CD8-positive, alpha-beta memory T cell (primary cell): ENCODE measurements around the gene MAP3K12. TPM values are rescaled to one million over a fixed set of nuclear protein-coding genes. Genes with fewer than 3 reads are reported as not detected.

Source experiments
- CTCF ChIA-PET: fragments of 350-600 bp; sonication (Branson Sonifier 250); formaldehyde crosslinking; loops from one replicate; lab custom pipeline; 2021; ENCODE audit warnings: antibody characterized with exemption; lab: Charles Lee
- POLR2A ChIA-PET: fragments of 350-600 bp; sonication (Branson Sonifier 250); formaldehyde crosslinking; loops from one replicate; lab custom pipeline; 2021; ENCODE audit warnings: antibody characterized with exemption; lab: Charles Lee
- DNase-seq, 5 donors: peaks; one replicate each; pipeline versions ENCODE4 v3.0.0 to v3.0.0-alpha.2; 2020 to 2022; ENCODE audit warnings: mixed read lengths in 1 of 5
- H3K27ac ChIP-seq: one replicate; pipeline ENCODE4 v1.7.0; 2013; ENCODE audit warnings: low read depth, mild to moderate bottlenecking, low read length, moderate library complexity
- H3K27me3 ChIP-seq: 2 replicates; pipeline ENCODE4 v1.7.0; 2013; ENCODE audit warnings: low read length, mild to moderate bottlenecking; ENCODE audit not compliant: insufficient read depth, poor library complexity, severe bottlenecking
- H3K36me3 ChIP-seq: 2 replicates; pipeline ENCODE4 v1.7.0; 2013; ENCODE audit warnings: mild to moderate bottlenecking, low read length, moderate library complexity; ENCODE audit not compliant: insufficient read depth
- H3K4me1 ChIP-seq: 2 replicates; pipeline ENCODE4 v1.7.0; 2013; ENCODE audit warnings: mild to moderate bottlenecking, low read length, moderate library complexity; ENCODE audit not compliant: insufficient read depth
- H3K4me3 ChIP-seq: 2 replicates; pipeline ENCODE4 v1.7.0; 2013; ENCODE audit warnings: mild to moderate bottlenecking, low read length
- H3K9me3 ChIP-seq: 2 replicates; pipeline ENCODE4 v1.7.0; 2013; ENCODE audit warnings: mild to moderate bottlenecking, low read length
- H3K27ac Mint-ChIP-seq, 8 donors: one replicate each; pipeline ENCODE4 v1.8.0; 2020 to 2021; ENCODE audit warnings: mixed read lengths in 8 of 8, mild to moderate bottlenecking in 6 of 8, inconsistent platforms in 3 of 8, moderate library complexity in 3 of 8
- H3K27me3 Mint-ChIP-seq, 2 donors: one replicate each; pipeline ENCODE4 v1.8.0; 2020 to 2021; ENCODE audit warnings: mixed read lengths in 2 of 2, mild to moderate bottlenecking in 1 of 2, moderate library complexity in 1 of 2
- H3K36me3 Mint-ChIP-seq, 3 donors: one replicate each; pipeline ENCODE4 v1.8.0; 2020 to 2021; ENCODE audit warnings: mixed read lengths in 3 of 3, inconsistent platforms in 1 of 3, mild to moderate bottlenecking in 1 of 3
- H3K4me1 Mint-ChIP-seq, 3 donors: one replicate each; pipeline ENCODE4 v1.8.0; 2020 to 2021; ENCODE audit warnings: mixed read lengths in 3 of 3, inconsistent platforms in 1 of 3, mild to moderate bottlenecking in 1 of 3
- H3K4me3 Mint-ChIP-seq, 7 donors: one replicate each; pipeline ENCODE4 v1.8.0; 2020 to 2021; ENCODE audit warnings: mixed read lengths in 7 of 7, mild to moderate bottlenecking in 6 of 7, moderate library complexity in 4 of 7, inconsistent platforms in 2 of 7
- H3K9me3 Mint-ChIP-seq, 5 donors: one replicate each; pipeline ENCODE4 v1.8.0; 2020 to 2022; ENCODE audit warnings: mixed read lengths in 5 of 5, mild to moderate bottlenecking in 3 of 5, moderate library complexity in 2 of 5, inconsistent platforms in 1 of 5
- polyA plus RNA-seq: library from polyadenylated mRNA; unstranded; fragments of 300-500 nt; fragmentation: Illumina TruSeq; gene quantifications from one replicate; pipeline ENCODE4 v1.2.3, GENCODE V29; 2021
- total RNA-seq, 2 experiments: library from RNA; stranded (reverse); gene quantifications; one replicate each; pipeline ENCODE4 v1.2.3, GENCODE V29; 2021

MAP3K12 gene
- total and polyA plus RNA-seq, 3 experiments from 2014 or later, result 6.9 to 11.9 (median 11.9) TPM

- peak overlapping the region in 3 of 7 donors; percentile 21 to 78 (median 48) for H3K4me3 Mint-ChIP-seq
- Histone ChIP-seq H3K36me3 (no peaks in the 10 kb centered on the region), H3K9me3 (no peaks in the 10 kb centered on the region), H3K4me3 (no peak overlapping the region), H3K27me3 (no peaks in the 10 kb centered on the region), H3K4me1 (peaks cover 35% of the 10 kb centered on the region), H3K27ac (no peak overlapping the region)
- no peak for DNase-seq
- no peaks in the 10 kb centered on the region for H3K27me3 Mint-ChIP-seq
- H3K9me3 Mint-ChIP-seq, result no peaks in the 10 kb centered on the region
- H3K36me3 Mint-ChIP-seq, result peaks cover 0 to 10% (median 1%) of the 10 kb centered on the region in 3 donors
- CTCF ChIA-PET, result no interaction called here
- H3K4me1 Mint-ChIP-seq, result peaks cover 38 to 69% (median 55%) of the 10 kb centered on the region in 3 donors
- H3K27ac Mint-ChIP-seq, result peak overlapping the region in 4 of 8 donors; percentile 5 to 91 (median 36)
- POLR2A ChIA-PET, result no interaction called here
These were observed 3.1 kb downstream of the MAP3K12 start for GRCh38 chr12:53495903-53496751.

DNA sequence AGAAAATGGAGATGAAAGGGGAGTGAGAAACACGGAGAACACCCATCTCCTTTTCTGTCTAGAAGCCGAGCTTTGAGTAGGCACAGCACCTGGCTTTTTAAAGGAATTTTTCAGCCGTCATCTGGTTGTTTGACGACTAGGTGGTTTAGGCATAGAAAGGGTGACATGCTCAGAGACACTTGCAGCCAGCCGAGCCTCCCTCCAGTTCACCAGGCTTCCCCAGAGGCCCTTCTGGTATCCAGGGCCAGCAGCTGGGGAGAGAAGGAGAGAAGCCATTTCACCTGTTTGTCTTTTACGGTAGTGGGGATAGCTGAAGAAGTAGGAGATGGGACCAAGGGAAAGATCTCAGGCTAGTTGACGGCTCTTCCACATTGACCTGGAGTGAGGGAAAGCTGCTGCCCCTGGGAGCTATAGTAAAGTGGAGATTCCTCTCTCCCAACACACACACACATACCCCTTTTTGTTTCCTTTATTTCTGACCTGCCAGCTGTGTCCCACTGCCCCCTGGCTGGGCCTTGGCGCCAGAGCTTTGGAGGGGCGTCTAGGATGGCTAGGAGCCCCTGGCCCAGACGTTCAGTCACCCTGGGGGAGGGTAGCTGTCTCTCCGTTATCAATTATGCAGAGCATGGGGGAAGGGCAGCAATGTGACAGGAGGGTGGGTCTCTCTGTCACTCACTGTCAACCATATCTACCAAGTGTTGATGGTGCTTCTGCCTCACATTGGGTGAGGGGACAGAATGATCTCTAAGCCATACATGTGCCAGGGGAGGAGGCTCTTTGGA is 5.5 kb downstream of the MAP3K12 start:
- peaks cover 24% of the 10 kb centered on the region for H3K4me1 ChIP-seq
- POLR2A ChIA-PET, result interaction anchor here (1.0 to 1.7 kb wide), 2 partner anchors 11 to 17 kb away, joined by 3 to 6 read pairs; no protein-coding TSS in a partner anchor
- no peak for DNase-seq
- H3K9me3 ChIP-seq, result no peaks in the 10 kb centered on the region
- peak overlapping the region; percentile 90 to 98 (median 95) for H3K27ac Mint-ChIP-seq
- no peaks in the 10 kb centered on the region for H3K9me3 Mint-ChIP-seq
- H3K36me3 ChIP-seq, result no peaks in the 10 kb centered on the region
- peak overlapping the region; percentile 67 for H3K4me3 ChIP-seq
- peak overlapping the region; percentile 87 to 96 (median 92) for H3K4me3 Mint-ChIP-seq
- peaks cover 0 to 6% (median 0%) of the 10 kb centered on the region in 3 donors for H3K36me3 Mint-ChIP-seq
- CTCF ChIA-PET, result interaction anchor here (0.8 to 2.3 kb wide), 10 partner anchors 11 to 172 kb away, joined by 3 to 13 read pairs (median 3); partner anchors contain the start of genes AAAS and NPFF
- H3K4me1 Mint-ChIP-seq, result peaks cover 28 to 62% (median 47%) of the 10 kb centered on the region in 3 donors
- no peaks in the 10 kb centered on the region for H3K27me3 ChIP-seq
- no peaks in the 10 kb centered on the region for H3K27me3 Mint-ChIP-seq
- H3K27ac ChIP-seq, result peak overlapping the region; percentile 51

DNA sequence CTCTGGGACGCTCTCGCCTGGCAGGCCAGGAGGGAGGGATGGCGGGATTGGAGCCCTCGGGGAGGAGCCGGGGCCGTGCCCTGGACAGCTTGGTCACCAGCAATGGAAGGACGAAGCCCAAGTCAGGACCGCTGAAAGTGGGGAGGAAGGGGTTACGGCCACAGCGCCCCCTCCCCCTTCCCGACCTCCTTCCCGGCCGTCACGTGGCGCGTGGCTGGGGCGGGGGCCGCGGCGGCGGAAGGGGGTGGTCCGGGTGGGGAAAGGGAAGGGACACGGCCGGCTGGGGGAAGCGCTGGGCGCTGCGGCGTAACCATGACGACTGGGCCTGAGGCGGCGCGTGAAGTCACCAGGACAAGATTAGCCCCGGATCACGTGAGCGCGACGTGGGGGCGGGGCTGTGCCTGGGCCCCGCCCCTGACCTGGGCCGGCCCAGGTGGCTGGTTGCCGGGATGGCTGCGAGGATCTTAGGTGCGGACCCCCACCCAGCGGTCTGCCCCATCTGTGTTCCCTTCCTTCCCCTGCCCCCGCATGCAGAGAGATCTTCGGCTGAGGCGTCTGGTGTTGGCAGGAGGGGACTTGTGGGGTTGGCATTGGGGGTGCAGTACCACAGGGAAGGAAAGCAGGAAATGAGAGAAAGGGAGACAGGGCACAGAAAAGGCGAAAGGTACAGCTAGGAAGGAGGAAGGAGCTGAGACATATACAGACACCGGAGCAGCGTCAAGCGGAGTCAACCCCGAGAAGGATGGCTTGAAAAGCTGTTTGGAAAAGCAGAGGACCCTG is 6.2 kb downstream of the MAP3K12 start:
- peak overlapping the region; percentile 51 for H3K27ac ChIP-seq
- Mint-ChIP-seq H3K27me3 (no peaks in the 10 kb centered on the region), H3K4me3 (peak overlapping the region; percentile 87 to 96 (median 92)), H3K4me1 (peaks cover 21 to 54% (median 39%) of the 10 kb centered on the region in 3 donors), H3K9me3 (no peaks in the 10 kb centered on the region), H3K27ac (peak overlapping the region; percentile 85 to 98 (median 94)), H3K36me3 (peaks cover 0 to 7% (median 0%) of the 10 kb centered on the region in 3 donors)
- DNase-seq, result peak; percentile 79 to 93 (median 82)
- no peaks in the 10 kb centered on the region for H3K27me3 ChIP-seq
- no peaks in the 10 kb centered on the region for H3K36me3 ChIP-seq
- POLR2A ChIA-PET, result interaction anchor here (1.0 to 2.4 kb wide), 4 partner anchors 8 to 168 kb away, joined by 3 to 17 read pairs (median 4); partner anchors contain the start of gene TARBP2
- peaks cover 16% of the 10 kb centered on the region for H3K4me1 ChIP-seq
- no peaks in the 10 kb centered on the region for H3K9me3 ChIP-seq
- H3K4me3 ChIP-seq, result peak overlapping the region; percentile 67
- CTCF ChIA-PET, result interaction anchor here (0.8 to 2.4 kb wide), 9 partner anchors 8 to 172 kb away, joined by 3 to 13 read pairs (median 3); partner anchors contain the start of genes AAAS, NPFF and TARBP2

DNA sequence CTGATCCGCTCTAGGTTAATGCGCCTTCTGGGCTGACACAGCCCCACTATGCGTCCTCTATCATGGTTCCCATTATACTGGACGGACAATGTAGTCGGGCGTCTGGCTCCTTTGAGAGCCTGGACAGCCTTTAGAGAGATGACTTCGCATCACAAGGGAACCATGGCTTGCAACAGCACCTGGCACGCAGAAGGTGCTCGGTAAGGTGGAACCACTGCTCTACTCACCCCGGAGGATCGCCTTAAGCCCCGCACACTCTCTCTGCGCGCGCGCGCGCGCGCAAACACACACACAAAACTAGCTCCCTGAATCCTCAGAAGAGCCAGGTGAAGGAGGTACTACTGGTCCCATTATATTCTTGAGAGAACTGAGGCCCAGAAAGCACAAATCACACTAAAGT is 7.1 kb downstream of the MAP3K12 start:
- Mint-ChIP-seq H3K27ac (peak overlapping the region; percentile 47 to 98 (median 92)), H3K36me3 (peaks cover 0 to 12% (median 0%) of the 10 kb centered on the region in 3 donors), H3K9me3 (no peaks in the 10 kb centered on the region), H3K4me3 (peak overlapping the region; percentile 87 to 96 (median 92)), H3K27me3 (no peaks in the 10 kb centered on the region), H3K4me1 (peaks cover 21 to 52% (median 31%) of the 10 kb centered on the region in 3 donors)
- Histone ChIP-seq H3K27me3 (no peaks in the 10 kb centered on the region), H3K36me3 (no peaks in the 10 kb centered on the region), H3K9me3 (no peaks in the 10 kb centered on the region), H3K4me3 (no peak overlapping the region), H3K4me1 (peaks cover 16% of the 10 kb centered on the region), H3K27ac (peak overlapping the region; percentile 51)
- DNase-seq, result peak in 1 of 5 donors; percentile 31
- CTCF ChIA-PET, result interaction anchor here (1.1 to 2.4 kb wide), 6 partner anchors 8 to 39 kb away, joined by 3 to 13 read pairs (median 6); partner anchors contain the start of genes NPFF and TARBP2
- POLR2A ChIA-PET, result interaction anchor here (0.5 to 2.4 kb wide), 4 partner anchors 9 to 167 kb away, joined by 3 to 17 read pairs (median 6); partner anchors contain the start of gene TARBP2

GRCh38 chr12:53489242-53489864 is 9.9 kb downstream of the MAP3K12 start:
- Mint-ChIP-seq H3K27me3 (no peaks in the 10 kb centered on the region), H3K27ac (peak overlapping the region in 4 of 8 donors; percentile 29 to 85 (median 50)), H3K9me3 (no peaks in the 10 kb centered on the region), H3K4me1 (peaks cover 26 to 53% (median 30%) of the 10 kb centered on the region in 3 donors), H3K36me3 (peaks cover 0 to 32% (median 0%) of the 10 kb centered on the region in 3 donors), H3K4me3 (no peak overlapping the region)
- Histone ChIP-seq H3K4me1 (peaks cover 14% of the 10 kb centered on the region), H3K4me3 (no peak overlapping the region), H3K36me3 (peaks cover 19% of the 10 kb centered on the region), H3K9me3 (no peaks in the 10 kb centered on the region), H3K27ac (no peak overlapping the region), H3K27me3 (no peaks in the 10 kb centered on the region)
- CTCF ChIA-PET, result interaction anchor here (0.9 to 2.1 kb wide), 4 partner anchors 11 to 137 kb away, joined by 3 to 7 read pairs (median 4); partner anchors contain the start of gene TARBP2
- no peak for DNase-seq
- POLR2A ChIA-PET, result interaction anchor here (0.7 to 1.3 kb wide), 3 partner anchors 11 to 14 kb away, joined by 3 to 8 read pairs (median 3); partner anchors contain the start of gene TARBP2

GRCh38 chr12:53486736-53487487 is 12.3 kb downstream of the MAP3K12 start:
- H3K9me3 ChIP-seq, result no peaks in the 10 kb centered on the region
- no peak overlapping the region for H3K4me3 ChIP-seq
- H3K9me3 Mint-ChIP-seq, result no peaks in the 10 kb centered on the region
- H3K36me3 ChIP-seq, result peaks cover 22% of the 10 kb centered on the region
- no peaks in the 10 kb centered on the region for H3K4me1 ChIP-seq
- no peaks in the 10 kb centered on the region for H3K27me3 Mint-ChIP-seq
- ChIA-PET CTCF (interaction anchor here (0.7 to 0.8 kb wide), 2 partner anchors 22 to 135 kb away, joined by 3 read pairs; no protein-coding TSS in a partner anchor), POLR2A (interaction anchor here (0.6 kb wide), 1 partner anchor 12 kb away, joined by 9 read pairs; no protein-coding TSS in a partner anchor)
- peaks cover 8 to 30% (median 10%) of the 10 kb centered on the region in 3 donors for H3K4me1 Mint-ChIP-seq
- peak overlapping the region; percentile 51 to 93 (median 64) for H3K27ac Mint-ChIP-seq
- H3K27ac ChIP-seq, result no peak overlapping the region
- no peaks in the 10 kb centered on the region for H3K27me3 ChIP-seq
- H3K36me3 Mint-ChIP-seq, result peaks cover 0 to 51% (median 4%) of the 10 kb centered on the region in 3 donors
- peak overlapping the region in 1 of 7 donors; percentile 43 for H3K4me3 Mint-ChIP-seq
- no peak for DNase-seq
